HG02588 (cell line): ENCODE results near the gene HPS5.
A peak's percentile ranks its signal among the peaks of the same experiment; 100 is the strongest.

Source experiments
- ATAC-seq: cut with Tn5 transposase; IDR thresholded peaks from one replicate; pipeline ENCODE4 v1.9.1; 2021; ENCODE audit warnings: mild to moderate bottlenecking, moderate library complexity; ENCODE audit not compliant: unreplicated experiment

HPS5 gene

GRCh38 chr11:18236664-18237356 lies 85.1 kb downstream of the HPS5 start, which contains the start of gene SAA4:
SAA4 (minus strand) TSS chr11:18236802; CDS start chr11:18235926, 876 bp downstream.
- ATAC-seq: no peak

GRCh38 chr11:18235394-18236334 lies 86.3 kb downstream of the HPS5 start:
- no peak for ATAC-seq

- ATAC-seq: no peak
Observed at GRCh38 chr11:18233912-18234311, 88.0 kb downstream of the HPS5 start.

- no peak for ATAC-seq
Observed at GRCh38 chr11:18230859-18231258, 91.1 kb downstream of the HPS5 start.

GRCh38 chr11:18229501-18229900 lies 92.4 kb downstream of the HPS5 start:
- ATAC-seq: peak; percentile 94
